ENCODE results near the gene ATXN10. TPM values are rescaled to one million over a fixed set of nuclear protein-coding genes. Genes with fewer than 3 reads are reported as not detected.

Gene ATXN10
- total and polyA plus RNA-seq, 2 donors (not counting 1 experiment from before 2014, with no cell fraction given) = 52.3 to 95.5 TPM

DNA sequence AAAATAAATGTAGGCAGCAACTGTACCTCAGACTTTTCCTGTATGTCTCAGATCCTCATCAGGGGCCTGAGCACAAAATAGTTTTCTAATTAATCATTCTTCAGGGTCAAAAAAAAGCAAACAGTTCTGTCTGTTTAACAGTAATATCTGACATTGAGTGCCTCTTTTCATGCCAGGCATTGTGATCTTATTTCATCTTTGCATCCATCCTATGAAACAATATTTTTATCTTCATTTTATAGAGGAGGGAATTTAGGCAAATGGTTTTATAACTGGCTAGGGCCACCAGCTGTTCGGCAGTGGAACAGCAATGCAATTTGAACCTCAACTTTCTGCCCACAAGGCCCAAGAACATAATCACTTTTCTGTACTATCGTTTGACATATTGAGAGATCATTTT is 159.8 kb downstream of the ATXN10 start:
- ATAC-seq (ENCODE audit: low read depth) (no peak), DNase-seq (no peak)
- TF ChIP-seq EZH2 (IDR thresholded peaks at IDR 0.05; ENCODE audit: borderline replicate concordance, insufficient read depth, low read depth, low read length, poor library complexity, severe bottlenecking) = no peak
- peak; percentile 9 for TF ChIP-seq CTCF (IDR thresholded peaks at IDR 0.05)
- peaks cover 14% of the 10 kb centered on the region for H3K4me1 Mint-ChIP-seq
- 92% methylated on average over 2 of the region's 2 CpGs for WGBS (ENCODE audit: insufficient coverage)
- POLR2A ChIA-PET = no interaction called here
- Histone ChIP-seq H3K4me3 (ENCODE audit: control extremely low read depth in 1 of 5, extremely low read depth in 1 of 5, insufficient read depth in 1 of 5, low read depth in 2 of 5, low read length in 4 of 5) (no peak overlapping the region), H3K27me3 (replicated peaks in 1 of 4; ENCODE audit: control extremely low read depth in 1 of 4, control insufficient read depth in 3 of 4, insufficient read depth in 4 of 4, low read length in 3 of 4) (no peaks in the 10 kb centered on the region), H3K4me1 (ENCODE audit: control insufficient read depth in 2 of 2, insufficient read depth in 2 of 2, low read length in 2 of 2) (no peaks in the 10 kb centered on the region), H3K36me3 (replicated peaks in 1 of 2; ENCODE audit: control extremely low read depth in 1 of 2, control insufficient read depth in 1 of 2, extremely low read depth in 1 of 2, insufficient read depth in 2 of 2, low read length in 1 of 2) (peaks cover 0 to 5% of the 10 kb centered on the region in 2 experiments), H4K20me1 (ENCODE audit: control insufficient read depth, insufficient read depth, low read length, poor library complexity, severe bottlenecking) (no peaks in the 10 kb centered on the region), H2AFZ (ENCODE audit: insufficient read depth, low read depth, low read length, poor library complexity, severe bottlenecking) (no peak overlapping the region), H3K4me2 (replicated peaks; ENCODE audit: low read depth, low read length, poor library complexity, severe bottlenecking) (no peak overlapping the region), H3K9me3 (ENCODE audit: control extremely low read depth in 1 of 3, control insufficient read depth in 2 of 3, insufficient read depth in 1 of 3, low read length in 2 of 3) (peaks cover 0 to 4% (median 0%) of the 10 kb centered on the region in 3 donors), H3K27ac (ENCODE audit: low read length in 2 of 2) (no peak overlapping the region), H3K9ac (ENCODE audit: low read length) (no peak overlapping the region), H3K79me2 (ENCODE audit: control insufficient read depth, insufficient read depth, low read length) (no peaks in the 10 kb centered on the region)
- no peaks in the 10 kb centered on the region for H3K9me3 Mint-ChIP-seq (ENCODE audit: insufficient read depth)
- intact Hi-C loops (cut with micrococcal nuclease) = loop anchor here (1.0 kb wide), 1 partner anchor 100 kb away; no protein-coding TSS in a partner anchor
- no peaks in the 10 kb centered on the region for H3K27me3 Mint-ChIP-seq
- CTCF ChIA-PET = interaction anchor here (0.6 to 1.6 kb wide), 3 partner anchors 100 to 186 kb away, joined by 3 to 9 read pairs (median 6); no protein-coding TSS in a partner anchor
- H3K27ac Mint-ChIP-seq = no peak overlapping the region
- H3K4me3 Mint-ChIP-seq = no peak overlapping the region

DNA sequence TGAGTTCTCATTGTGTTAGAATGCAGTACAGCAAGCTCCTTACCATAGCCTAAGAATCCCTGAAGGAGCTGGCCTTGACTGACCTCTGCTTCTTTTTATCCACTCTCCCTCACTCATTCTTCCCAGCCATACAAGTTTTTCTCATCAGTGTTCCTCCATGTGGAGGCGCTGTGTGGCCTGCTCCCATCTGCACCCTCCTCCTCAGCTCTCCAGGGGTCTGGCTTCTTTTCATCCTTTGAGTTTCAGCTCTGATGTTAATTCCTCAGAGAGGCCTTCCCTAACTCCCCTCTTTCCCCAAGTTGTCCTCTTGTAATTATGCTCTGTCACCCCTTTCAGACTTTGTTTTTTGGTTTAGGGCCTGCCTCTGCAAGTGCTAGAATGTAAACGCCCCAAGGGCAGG is 160.5 kb downstream of the ATXN10 start:
- DNase-seq (no peak), ATAC-seq (ENCODE audit: low read depth) (no peak)
- no peak overlapping the region for H3K4me3 ChIP-seq (ENCODE audit: control extremely low read depth in 1 of 5, extremely low read depth in 1 of 5, insufficient read depth in 1 of 5, low read depth in 2 of 5, low read length in 4 of 5)
- peaks cover 0 to 5% of the 10 kb centered on the region in 2 experiments for H3K36me3 ChIP-seq (replicated peaks in 1 of 2; ENCODE audit: control extremely low read depth in 1 of 2, control insufficient read depth in 1 of 2, extremely low read depth in 1 of 2, insufficient read depth in 2 of 2, low read length in 1 of 2)
- Mint-ChIP-seq H3K27ac (no peak overlapping the region), H3K4me3 (no peak overlapping the region), H3K4me1 (peaks cover 14% of the 10 kb centered on the region), H3K9me3 (ENCODE audit: insufficient read depth) (no peaks in the 10 kb centered on the region), H3K27me3 (no peaks in the 10 kb centered on the region)
- no peaks in the 10 kb centered on the region for H3K4me1 ChIP-seq (ENCODE audit: control insufficient read depth in 2 of 2, insufficient read depth in 2 of 2, low read length in 2 of 2)
- H3K79me2 ChIP-seq (ENCODE audit: control insufficient read depth, insufficient read depth, low read length) = no peaks in the 10 kb centered on the region
- intact Hi-C loops (cut with micrococcal nuclease) = no loop called here
- H3K4me2 ChIP-seq (replicated peaks; ENCODE audit: low read depth, low read length, poor library complexity, severe bottlenecking) = no peak overlapping the region
- ChIA-PET CTCF (interaction anchor here (0.6 to 1.6 kb wide), 3 partner anchors 101 to 187 kb away, joined by 3 to 9 read pairs (median 6); no protein-coding TSS in a partner anchor), POLR2A (no interaction called here)
- 100% methylated on average over 2 of the region's 2 CpGs for WGBS (ENCODE audit: insufficient coverage)
- TF ChIP-seq CTCF (IDR thresholded peaks at IDR 0.05) = no peak
- no peak overlapping the region for H2AFZ ChIP-seq (ENCODE audit: insufficient read depth, low read depth, low read length, poor library complexity, severe bottlenecking)
- no peak overlapping the region for H3K27ac ChIP-seq (ENCODE audit: low read length in 2 of 2)
- H3K9ac ChIP-seq (ENCODE audit: low read length) = no peak overlapping the region
- H3K27me3 ChIP-seq (replicated peaks in 1 of 4; ENCODE audit: control extremely low read depth in 1 of 4, control insufficient read depth in 3 of 4, insufficient read depth in 4 of 4, low read length in 3 of 4) = no peaks in the 10 kb centered on the region
- no peaks in the 10 kb centered on the region for H4K20me1 ChIP-seq (ENCODE audit: control insufficient read depth, insufficient read depth, low read length, poor library complexity, severe bottlenecking)
- H3K9me3 ChIP-seq (ENCODE audit: control extremely low read depth in 1 of 3, control insufficient read depth in 2 of 3, insufficient read depth in 1 of 3, low read length in 2 of 3) = peaks cover 0 to 4% (median 0%) of the 10 kb centered on the region in 3 donors
